SK-N-MC (cell line): ENCODE data around the gene UBR2.

Experiments used
- EZH2 ChIP-seq: fragments of 200-600 bp; sonication (generic); IDR thresholded peaks from one replicate; pipeline ENCODE4 v1.6.1; 2017; ENCODE audit warnings: antibody characterized with exemption
- FOXP2 ChIP-seq: optimal IDR thresholded peaks from 2 replicates; pipeline ENCODE3; 2011; ENCODE audit warnings: mild to moderate bottlenecking, moderate library complexity; ENCODE audit not compliant: insufficient read depth; ENCODE audit errors: extremely low read length, control extremely low read depth
- POLR2AphosphoS5 ChIP-seq: IDR thresholded peaks from 2 replicates; pipeline ENCODE4 v1.6.1; 2012; ENCODE audit warnings: mild to moderate bottlenecking, low read depth, low read length, borderline replicate concordance

GRCh38 chr6:42624601-42625000 is 60.8 kb downstream of the UBR2 start:
- TF ChIP-seq POLR2AphosphoS5 (no peak), EZH2 (no peak), FOXP2 (no peak)
